GM18870 (cell line): Measurements from ENCODE around the gene DYNC1H1.
"Not testable (repeated sequence)": the region's sequence is repeated elsewhere in the genome, so short reads cannot be mapped to it uniquely, and the experiment has no call there.

Experiments used
- ATAC-seq: cut with Tn5 transposase; IDR thresholded peaks from one replicate; pipeline ENCODE4 v1.9.1; 2021; ENCODE audit warnings: moderate library complexity; ENCODE audit not compliant: unreplicated experiment

Gene DYNC1H1

DNA sequence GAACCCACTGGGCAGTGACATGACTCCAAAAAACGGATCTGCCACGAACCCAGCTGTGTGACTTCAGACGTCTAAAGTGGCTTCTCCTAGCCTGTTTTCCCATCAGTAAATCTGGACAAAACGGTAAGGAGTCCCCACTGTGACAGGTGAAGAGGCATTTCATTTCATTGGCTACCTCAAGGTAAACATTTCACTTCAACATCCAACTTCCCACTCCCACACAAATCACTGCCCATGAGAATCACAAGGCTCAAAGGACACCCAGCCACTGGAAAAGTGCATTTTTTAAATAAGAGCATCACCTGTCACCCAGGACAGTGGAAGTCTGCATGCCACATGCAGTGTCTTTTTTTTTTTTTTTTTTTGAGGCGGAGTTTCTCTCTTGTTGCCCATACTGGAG is 94.6 kb downstream of the DYNC1H1 start:
- no peak for ATAC-seq

DNA sequence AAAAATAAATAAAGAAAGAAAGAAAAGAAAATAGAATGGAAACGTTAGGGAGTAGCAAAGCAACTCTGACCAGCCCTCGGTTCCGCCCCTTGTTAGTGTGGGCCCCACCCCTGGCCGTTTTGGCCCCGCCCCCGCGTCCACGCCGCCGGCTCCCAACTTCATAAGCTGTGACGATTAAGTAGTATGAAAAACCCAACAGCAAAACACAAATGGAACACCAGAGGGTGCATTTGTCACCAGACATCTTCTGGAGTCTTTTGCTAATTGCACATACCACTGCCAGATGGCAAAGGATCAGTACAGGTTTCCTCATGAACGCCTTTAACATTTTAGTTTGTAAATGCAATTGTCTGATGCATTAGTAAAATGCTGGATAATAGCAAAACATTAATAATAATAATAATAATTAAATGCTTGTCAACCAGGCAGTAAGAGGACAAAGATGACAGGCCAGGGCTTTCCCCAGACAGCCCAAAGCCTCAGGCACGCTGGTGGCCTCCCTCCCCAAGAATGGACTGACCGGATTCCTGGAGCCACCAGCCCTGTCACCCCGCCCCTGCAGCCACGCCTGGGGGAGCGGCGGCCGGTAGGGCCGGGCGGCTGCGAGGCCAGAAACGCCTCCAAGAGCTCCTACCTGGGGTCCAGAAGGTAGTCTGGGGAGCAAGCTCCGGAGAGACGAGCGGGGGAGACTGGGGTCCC is 98.9 kb downstream of the DYNC1H1 start:
- no peak for ATAC-seq

DNA sequence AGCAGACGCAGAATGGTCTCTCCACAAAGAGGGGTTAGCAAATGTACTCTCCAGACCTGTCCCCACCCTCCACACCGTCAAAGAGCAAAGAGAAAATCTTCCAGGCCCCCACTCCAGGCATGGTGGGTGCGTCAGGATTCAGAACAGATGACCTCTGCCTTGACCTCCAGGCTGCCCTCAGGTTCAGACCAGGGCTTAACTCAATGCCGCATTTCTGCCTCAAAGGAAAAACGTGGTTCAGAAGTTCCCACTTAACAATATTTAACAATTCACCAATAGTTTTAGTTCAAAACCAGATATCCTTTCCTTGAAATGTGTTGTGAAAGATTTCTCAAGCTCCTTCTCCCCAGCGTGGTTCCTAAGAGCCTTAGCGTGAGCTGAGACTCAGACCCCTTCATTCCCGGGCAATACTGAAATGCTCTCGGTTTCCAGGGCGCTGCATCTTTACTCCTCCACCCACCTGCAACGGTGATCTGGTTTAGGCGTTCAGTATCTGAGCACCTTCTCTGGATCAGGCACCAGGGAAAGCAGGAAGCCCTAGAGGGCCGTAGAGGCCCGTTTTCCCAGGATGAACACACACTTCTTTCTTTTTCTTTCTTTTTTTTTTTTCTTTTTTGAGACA is 99.5 kb downstream of the DYNC1H1 start:
- ATAC-seq, result no peak

DNA sequence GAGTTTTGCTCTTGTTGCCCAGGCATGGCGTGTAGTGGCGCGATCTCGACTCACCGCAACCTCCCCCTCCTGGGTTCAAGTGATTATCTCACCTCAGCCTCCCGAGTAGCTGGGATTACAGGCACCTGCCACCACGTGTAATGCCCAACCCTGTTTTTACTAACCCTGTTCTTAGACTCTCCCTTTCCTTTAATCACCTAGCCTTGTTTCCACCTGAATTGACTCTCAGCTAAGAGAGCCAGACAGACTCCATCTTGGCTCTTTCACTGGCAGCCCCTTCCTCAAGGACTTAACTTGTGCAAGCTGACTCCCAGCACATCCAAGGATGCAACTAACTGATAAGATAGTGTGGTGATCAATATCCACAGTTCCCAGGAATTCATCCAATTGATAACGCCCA is 100.2 kb downstream of the DYNC1H1 start:
- ATAC-seq, result not testable (repeated sequence)

DNA sequence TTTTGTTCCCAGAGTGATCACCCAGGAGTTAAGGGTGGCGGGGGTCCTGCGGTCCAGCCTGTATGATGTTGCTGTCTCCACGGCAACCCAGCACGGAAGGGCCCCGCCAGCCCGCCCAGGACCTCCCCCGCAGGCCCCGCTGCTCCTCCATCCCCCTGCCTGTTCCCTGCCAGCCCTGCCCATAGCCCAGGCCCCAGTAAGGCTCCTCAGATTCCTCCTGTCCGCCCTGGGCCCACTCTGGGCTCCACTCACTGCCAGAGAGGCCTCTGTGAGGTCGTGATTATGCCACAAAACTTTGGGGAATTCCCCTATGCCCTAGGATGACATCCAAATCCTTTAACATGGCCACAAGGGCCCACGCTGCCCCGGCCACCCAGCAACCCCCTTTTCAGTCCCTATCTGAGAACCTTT is 101.7 kb downstream of the DYNC1H1 start:
- ATAC-seq, result no peak

DNA sequence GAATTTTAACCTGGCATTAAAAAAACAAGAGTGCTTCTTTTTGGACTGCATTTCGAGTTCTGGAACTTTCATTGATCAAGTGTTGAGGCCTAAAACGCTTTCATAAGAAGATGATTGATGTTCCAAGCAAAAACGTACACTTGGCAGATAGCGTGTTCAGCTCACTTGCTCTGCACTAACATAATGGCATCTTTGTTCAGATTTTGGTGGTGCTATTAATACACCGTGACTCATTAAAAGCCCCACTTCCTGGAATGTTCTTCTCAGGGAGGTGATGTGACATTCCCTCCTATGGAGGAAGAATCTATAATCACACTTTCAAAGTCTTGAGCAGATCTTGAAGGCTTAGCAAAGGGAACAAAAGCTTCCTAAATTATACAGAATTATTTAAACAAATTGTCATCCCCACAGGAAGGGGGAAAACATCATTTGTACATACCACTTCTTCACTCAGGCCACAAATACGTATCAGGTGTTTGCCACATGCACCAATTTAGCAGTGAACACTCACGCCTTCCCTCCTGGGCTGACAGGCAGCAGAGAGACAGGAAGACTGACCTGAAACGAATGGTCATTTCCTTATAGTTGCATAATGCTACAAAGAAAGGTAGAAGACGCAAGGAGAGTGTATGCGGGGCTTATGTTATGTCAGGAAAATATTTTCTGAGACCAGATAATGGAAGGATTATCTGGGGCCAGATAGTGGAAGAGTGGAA is 107.1 kb downstream of the DYNC1H1 start:
- ATAC-seq, result no peak

DNA sequence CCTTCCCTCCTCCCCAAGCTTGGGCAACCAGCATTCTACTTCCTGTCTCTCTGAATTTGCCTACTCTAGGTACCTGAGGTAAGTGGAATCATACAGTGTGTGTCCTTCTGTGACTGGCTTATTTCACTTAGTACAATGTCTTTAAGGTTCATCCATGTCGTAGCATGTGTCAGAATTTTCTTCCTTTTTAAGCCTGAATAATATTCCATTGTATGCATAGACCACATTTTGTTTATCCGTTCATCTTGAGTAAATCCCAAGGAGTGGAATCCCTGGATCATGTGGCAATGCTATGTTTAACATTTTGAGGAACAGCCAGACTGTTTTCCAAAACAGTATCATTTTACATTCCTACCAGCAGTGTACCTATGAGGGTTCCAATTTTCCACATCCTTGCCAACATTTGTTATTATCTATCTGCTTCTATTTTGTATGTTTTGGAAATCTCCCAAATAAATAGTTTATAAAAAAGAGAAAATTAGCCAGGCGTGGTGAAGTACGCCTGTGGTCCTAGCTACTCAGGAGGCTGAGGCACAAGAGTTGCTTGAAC is 110.1 kb downstream of the DYNC1H1 start:
- no peak for ATAC-seq

DNA sequence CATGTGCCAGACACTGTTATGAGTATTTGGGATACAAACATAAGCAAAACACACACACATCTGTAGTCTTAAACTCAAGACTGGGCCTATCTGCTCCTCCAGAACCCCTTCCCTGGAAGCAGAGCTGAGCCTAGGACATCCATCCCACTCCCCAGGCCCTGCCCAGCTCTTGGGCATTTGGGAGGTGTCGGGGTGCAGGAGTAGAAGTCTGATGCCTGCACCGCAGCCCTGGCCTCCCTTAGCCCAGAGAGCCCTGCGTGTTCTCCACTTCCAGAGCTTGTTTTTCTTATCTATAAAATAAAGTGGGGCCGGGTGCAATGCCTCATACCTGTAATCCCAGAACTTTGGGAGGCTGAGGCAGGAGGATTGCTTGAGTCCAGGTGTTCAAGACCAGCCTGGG is 110.8 kb downstream of the DYNC1H1 start:
- no peak for ATAC-seq

DNA sequence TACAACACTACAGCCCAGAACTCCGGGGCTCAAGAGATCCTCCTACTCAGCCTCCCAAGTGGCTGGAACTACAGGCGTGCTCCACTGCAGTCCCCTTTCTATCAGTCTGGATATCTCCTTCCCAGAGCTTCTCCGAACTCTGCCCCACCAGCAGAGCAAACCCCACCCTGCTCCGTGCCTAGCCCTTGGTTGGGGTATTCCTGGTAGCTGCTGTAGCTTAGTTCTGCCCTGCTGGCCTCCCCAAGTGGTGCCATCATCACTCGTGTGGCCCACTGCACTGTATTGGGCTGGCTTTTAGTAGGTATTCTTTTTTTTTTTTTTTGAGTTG is 113.0 kb downstream of the DYNC1H1 start:
- ATAC-seq, result no peak

DNA sequence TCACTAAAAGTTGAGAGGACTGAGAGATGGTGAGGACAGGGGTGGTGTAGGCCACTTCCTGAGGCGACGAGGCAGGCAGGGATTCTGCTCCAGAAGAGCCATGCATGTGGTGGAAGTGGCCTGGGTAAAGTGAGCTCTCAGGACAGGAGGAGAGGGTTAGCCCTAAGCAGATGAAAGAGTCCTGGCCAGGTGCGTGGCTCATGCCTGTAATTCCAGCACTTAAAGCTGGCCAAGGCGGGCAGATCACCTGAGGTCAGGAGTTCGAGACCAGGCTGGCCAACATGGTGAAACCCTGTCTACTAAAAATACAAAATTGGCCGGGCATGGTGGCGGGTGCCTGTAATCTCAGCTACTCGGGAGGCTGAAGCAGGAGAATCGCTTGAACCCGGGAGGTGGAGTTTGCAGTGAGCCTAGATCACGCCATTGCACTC is 114.0 kb downstream of the DYNC1H1 start:
- ATAC-seq, result not testable (repeated sequence)

DNA sequence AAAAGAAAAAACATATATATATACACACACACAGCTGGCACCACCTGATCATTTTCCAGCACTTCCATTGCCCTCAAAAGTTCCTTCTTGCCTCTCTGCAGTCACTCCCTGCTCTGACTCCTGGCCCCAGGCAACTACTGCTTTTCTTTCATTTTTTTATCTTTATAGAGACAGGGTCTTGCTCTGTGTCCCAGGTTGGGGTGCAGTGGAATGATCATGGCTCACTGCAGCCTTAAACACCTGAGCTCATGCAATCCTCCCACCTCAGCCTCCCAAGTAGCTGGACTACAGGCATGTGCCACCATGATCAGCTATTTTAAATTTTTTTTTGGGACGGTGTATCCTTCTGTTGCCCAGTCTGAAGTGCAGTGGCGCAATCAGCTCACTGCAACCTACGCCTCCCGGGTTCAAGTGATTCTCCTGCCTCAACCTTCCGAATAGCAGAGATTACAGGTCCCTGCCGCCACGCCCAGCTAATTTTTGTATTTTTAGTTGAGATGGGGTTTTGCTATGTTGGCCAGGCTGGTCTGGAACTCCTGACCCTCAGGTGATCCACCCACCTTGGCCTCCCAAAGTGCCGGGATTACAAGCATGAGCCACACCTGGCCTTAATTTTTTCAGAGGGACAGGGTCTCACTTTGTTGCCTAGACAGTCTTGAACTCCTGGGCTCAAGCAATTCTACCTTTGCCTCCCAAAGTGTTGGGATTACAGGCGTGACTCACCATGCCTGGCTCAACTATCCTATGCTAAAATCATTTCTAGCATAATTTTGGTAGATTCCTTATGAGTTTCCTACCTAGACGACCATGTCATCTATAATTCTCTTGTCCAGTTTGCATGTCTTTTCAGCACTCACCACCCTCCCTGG is 114.7 kb downstream of the DYNC1H1 start:
- no peak for ATAC-seq

DNA sequence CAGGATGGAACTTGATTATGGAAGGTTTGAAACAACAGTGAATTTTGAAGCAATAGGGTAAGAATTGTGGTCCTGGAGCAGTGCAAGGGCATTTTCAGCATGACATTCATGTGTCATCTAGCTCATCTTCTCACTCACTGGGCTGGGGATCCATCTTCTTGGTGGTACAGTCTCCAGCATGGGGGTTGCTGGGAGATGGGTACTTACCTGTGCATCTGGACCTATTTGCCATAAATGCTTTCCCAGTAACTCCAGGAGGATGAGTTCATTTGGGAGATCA is 115.3 kb downstream of the DYNC1H1 start:
- ATAC-seq, result no peak

DNA sequence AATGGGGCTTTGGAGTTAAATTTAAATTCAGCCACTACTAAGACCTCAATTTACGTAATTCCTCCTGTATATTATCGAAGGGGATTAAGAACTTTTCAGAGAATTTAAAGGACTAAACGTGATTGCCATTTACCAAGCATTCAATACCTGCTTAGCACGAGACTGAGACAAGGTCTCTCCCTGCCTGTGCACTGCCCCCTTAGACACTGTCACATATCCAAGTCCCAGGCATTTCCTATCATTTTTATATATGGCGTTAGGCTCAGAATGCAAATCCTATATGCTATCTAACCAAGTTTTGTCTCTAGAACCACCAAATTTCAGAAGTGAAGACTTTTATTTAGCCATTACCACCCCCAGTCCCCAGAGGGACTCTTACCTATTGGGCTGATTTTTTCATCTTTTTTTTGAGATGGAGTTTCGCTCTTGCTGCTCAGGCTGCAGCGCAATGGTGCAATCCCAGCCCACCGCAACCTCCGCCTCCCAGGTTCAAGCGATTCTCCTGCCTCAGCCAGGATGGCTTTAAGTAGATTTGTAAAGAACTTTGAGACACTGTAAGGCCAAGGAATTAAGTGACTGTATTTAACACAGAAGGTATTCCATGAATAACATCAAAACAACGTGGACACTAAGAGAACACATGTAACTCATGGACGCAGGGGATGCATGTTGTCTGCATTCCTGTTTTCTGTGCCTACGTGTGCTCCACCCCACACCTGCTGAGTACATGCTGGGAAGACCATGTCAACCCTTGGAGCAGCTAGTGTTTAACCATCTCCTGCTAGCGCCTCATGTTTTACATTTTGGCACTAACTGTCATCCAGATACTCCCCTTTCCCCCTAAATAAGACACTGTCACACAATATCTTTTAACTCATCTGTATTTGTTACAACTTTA is 116.1 kb downstream of the DYNC1H1 start:
- no peak for ATAC-seq

DNA sequence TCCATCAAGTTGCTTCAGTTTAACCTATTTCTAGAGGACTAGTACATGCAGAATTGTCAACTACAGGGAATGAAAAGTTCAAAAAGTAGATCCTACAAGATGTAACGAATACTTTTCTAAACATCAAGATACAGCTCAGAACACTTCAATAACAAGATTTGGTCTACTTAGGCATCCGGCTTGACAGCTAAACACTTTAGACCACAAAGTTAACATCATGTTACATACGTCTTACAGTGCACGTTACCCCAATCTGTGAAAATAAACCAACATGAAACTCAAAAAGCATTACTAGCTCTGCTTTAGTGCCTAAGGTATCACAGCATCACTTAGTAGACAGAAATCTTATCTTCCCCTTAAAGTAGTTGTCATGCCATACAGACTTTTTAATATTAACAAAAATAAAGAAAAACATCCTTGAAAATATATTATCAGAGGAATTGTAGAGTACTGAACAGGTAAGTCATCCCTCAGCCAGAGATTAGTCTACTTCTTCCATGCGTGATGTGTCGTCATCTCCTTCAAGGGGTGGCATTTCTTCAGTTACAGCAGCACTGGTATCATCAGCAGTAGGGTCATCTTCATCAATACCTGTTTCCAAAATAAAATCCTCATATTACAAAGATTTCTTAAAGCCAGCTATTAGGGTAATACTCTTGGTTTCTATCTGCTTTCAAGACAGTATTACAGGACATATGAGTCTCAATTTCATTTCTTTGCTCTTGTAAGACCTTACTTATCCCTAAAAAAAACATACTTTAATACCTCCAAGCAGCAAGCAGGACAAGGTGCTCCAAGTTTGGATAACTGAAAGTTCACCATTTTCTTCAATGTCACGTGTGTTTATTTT is 117.1 kb downstream of the DYNC1H1 start:
- no peak for ATAC-seq

DNA sequence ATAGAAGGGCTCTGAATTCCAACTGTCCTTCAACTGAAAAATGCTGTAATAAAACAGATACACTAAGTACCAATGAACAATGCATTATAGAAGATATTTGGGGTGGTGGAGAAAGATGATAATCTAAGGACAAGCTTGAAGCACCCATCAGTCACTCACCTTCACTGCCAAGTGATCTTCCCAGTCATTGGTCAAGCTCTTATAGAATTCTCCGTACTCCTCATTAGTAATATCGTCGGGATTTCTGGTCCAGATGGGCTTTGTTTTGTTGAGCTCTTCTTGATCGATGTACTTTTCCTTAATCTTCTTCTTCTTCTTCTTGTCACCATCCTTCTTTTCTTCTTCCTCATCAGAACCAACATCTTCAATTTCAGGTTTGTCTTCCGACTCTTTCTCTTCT is 120.1 kb downstream of the DYNC1H1 start:
- not testable (repeated sequence) for ATAC-seq

DNA sequence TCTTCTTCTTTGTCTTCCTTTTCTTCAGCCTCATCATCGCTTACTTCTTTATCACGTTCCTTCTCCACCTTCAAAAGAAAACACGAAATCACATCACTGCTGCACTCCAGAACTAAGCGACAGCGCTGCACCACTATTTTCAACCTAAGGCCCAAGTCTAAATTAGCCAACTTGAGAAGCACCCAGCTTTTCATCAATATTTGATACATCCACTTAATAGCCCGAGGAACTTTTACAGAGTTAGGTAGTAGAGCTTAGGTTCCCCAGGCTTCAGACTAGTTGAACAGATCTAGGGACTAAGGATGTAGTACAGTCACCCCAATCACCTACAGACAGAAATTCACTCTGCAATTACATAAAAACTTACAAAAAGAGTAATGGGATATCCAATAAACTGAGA is 120.6 kb downstream of the DYNC1H1 start:
- no peak for ATAC-seq

DNA sequence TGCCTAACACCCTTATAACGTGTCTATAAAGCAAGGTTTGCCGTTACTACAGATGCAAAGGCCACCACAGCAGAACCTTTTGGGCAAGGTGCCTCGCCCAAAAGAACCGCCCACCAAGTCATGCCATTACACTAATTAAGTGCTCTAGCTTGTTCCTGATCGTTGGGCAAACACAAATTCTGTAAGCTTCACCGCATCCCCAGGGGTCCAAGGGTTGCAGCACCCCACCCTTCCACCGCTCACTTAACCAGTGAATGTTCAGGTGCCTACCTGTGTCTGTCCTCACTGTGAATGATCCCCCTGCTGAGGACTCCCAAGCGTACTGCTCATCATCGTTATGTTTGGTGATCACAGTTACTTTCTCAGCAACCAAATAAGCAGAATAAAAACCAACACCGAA is 121.1 kb downstream of the DYNC1H1 start:
- no peak for ATAC-seq

DNA sequence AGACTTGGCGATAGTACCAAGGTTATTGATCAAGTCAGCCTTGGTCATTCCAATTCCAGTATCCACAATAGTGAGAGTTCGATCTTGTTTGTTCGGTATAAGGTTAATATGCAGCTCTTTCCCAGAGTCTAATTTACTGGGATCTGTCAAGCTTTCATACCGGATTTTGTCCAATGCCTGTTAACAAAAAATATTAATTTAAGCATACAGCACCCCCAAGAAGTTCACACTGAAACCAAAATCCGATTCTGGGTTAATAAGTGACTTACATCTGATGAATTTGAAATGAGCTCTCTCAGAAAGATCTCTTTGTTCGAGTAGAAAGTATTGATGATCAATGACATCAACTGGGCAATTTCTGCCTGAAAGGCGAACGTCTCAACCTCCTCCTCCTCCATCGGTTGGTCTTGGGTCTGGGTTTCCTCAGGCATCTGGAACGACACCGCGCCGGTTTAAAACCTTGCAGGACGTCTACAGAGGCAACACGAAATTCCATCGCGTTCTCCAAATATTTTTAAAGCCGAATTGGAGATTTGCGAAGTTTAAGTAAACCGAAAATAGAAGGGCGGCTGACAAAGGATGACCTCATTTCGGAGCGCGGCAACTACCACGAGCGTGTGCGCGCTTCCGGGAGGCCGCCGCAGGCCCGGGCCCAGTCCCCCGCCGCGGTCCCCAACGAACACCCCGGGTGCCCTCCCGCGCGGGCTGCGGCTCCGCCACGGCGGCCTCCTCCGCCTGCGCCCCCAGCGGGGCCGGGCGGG is 121.8 kb downstream of the DYNC1H1 start:
- ATAC-seq, result no peak

DNA sequence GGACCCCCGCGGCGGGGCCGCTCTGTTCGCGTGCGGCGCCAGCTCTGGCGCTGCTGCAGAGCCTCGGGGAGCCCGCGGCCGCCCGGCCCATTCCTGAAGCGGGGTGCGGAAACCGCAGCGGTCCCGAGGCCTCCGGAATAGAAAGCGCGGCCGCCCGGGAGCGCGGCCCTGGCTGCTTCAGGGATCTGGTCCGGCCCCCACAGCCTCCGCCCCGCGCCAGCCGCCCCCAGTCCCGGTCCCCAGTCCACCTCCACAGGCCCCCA is 122.3 kb downstream of the DYNC1H1 start:
- ATAC-seq, result no peak
